HG03378 (cell line): Measurements from ENCODE around the gene FBLN1.

Experiments used
- ATAC-seq: cut with Tn5 transposase; IDR thresholded peaks from one replicate; pipeline ENCODE4 v1.9.1; 2021; ENCODE audit warnings: mild to moderate bottlenecking, moderate library complexity; ENCODE audit not compliant: unreplicated experiment

FBLN1 gene

DNA sequence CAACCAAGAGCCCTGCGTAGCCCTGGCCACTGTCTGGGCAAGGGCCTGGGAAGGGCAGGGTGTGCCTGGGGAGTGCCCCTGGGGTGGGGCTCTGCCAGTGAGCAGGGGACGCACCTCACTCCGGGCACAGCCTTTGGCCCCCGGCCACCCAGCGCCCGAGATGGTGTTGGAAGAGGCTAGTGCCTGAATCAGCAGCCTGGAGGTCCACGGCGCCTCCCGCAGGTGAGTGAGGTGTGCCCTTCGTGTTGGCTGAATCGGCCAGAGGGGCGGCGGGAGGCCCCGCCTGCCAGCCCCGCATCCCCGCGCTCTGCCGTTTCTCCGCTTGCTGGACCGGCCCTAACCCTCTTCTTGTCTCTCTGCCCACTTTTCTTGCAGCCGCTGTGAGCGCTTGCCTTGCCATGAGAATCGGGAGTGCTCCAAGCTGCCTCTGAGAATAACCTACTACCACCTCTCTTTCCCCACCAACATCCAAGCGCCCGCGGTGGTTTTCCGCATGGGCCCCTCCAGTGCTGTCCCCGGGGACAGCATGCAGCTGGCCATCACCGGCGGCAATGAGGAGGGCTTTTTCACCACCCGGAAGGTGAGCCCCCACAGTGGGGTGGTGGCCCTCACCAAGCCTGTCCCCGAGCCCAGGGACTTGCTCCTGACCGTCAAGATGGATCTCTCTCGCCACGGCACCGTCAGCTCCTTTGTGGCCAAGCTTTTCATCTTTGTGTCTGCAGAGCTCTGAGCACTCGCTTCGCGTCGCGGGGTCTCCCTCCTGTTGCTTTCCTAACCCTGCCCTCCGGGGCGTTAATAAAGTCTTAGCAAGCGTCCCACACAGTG, 60.1 kb downstream of the FBLN1 start:
- no peak for ATAC-seq

DNA sequence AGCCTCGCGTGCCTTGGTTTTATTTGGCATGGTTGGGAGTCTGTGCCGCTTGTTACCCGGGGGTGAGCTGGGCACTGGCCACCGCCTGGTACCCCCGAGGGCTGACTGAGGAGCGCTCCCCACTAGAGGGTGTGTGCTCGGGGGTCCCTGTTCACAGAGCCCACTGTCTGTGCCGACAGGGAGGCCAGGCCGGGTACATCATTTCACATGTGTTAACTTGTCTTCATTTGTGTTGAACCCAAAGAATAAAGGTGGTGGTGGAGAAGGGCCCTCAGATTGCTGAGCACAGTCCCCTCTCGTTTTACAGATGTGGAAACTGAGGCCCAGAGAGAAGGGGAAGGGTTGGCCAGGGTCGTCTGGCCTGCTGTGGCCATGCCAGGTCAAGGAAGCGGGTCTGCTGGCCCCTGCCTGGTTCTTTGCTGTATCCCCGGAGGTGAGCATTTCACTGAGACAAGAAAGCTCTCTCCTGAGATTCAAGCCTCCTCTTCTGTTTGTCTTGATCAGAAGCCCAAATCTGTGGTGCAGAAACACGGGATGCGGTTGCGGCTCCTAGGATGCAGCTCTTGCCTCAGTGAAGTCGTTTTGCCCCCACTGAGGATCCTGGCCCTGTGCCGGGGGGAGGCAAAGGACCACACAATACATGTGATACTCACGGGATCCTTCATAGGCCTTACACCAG, 60.8 kb downstream of the FBLN1 start:
- ATAC-seq, result no peak

DNA sequence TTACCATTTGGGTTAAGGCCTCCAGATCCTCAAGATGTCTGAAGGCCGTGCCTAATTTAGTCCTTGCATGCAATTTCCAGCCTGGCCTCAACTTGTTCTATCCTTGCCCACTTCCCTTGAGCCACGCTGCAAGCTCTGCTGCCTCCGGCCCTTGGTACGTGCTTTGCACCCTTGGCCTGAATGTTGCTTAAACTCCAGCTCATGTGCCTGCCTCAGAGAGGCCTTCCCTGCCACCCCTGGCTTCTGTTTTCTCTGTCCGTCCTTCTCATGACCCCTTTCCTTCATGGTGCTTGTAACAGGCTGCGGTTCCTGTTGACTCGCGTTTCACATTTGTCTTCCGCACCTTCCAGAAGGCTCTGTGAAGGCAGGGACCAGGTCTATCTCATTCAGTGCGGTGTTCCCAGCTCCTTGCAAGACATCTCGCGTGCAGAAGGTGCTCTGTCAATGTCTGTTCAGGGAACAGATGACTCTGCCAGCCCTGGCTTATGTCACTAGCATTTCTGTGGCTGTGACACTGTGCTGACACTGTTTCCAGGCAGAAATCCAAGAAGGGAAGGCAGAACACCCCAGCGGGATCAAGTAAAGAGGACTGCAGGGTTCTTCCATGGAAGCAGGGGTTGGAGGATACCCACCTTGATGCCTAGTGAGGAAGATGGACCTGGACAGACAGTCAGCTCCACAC, 61.8 kb downstream of the FBLN1 start:
- no peak for ATAC-seq

DNA sequence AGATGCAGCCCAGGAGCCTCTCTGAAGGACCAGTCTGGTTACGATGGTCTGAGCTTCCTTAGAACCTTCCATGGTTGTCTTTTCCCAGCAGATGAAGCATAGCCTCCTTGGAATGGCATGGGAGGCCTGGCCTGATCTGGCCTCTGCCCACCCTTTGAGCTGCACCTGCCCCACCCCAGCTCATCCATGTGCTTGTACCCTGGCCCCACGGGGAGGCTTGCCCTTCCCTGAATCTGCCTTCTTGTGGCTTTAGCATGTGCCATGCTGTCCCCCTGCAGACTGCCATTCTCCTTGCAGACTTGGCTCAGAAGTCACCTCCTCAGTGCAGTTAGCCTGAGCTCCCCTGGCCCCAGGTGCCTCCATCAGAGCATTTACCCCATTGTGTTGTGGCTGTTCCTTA, 62.5 kb downstream of the FBLN1 start:
- ATAC-seq, result no peak

GRCh38 chr22:45565973-45566372, 63.3 kb downstream of the FBLN1 start:
- no peak for ATAC-seq

GRCh38 chr22:45568213-45568612, 65.5 kb downstream of the FBLN1 start:
- ATAC-seq, result no peak

DNA sequence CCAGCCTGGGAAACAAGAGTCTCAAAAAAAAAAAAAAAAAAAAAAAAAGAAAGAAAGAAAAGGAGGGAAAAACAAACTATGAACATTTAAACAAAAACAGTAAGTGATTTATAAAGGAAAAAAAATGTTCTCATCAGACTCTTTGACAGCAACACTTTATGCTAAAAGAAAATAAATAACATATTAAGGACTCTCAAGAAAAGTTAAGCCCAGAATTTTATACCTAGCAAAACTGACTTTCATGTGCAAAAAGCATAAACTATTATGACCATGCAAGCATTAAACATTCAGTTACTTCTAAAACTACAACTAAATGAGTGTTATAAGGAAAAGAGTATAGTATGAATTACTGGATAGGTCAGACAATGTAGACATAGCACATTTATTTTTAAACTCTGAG, 68.4 kb downstream of the FBLN1 start:
- ATAC-seq, result no peak

GRCh38 chr22:45572444-45572843, 69.8 kb downstream of the FBLN1 start:
- no peak for ATAC-seq

- ATAC-seq, result no peak
These were observed 71.5 kb downstream of the FBLN1 start for GRCh38 chr22:45574069-45574703.

DNA sequence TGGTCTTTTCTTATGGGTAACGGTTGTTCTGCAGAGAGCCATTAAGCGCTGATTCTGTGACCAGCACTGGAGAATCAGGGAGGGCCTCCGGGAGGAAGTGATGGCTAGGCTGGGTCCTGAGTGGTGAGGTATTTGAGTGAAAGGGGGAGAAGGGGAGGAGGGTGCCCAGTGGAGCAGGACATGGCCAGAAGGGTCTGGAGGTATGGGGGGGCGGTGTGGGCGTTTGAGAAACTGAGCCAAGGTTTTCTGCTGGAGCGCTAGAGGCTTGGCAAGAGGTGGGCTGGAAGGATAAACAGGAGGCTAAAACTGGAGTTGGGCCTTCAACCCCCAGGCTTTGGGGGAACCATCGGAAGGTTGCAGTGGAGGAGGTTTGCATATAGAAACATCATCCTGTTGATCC, 72.5 kb downstream of the FBLN1 start:
- no peak for ATAC-seq

GRCh38 chr22:45575607-45576272, 73.1 kb downstream of the FBLN1 start:
- no peak for ATAC-seq

DNA sequence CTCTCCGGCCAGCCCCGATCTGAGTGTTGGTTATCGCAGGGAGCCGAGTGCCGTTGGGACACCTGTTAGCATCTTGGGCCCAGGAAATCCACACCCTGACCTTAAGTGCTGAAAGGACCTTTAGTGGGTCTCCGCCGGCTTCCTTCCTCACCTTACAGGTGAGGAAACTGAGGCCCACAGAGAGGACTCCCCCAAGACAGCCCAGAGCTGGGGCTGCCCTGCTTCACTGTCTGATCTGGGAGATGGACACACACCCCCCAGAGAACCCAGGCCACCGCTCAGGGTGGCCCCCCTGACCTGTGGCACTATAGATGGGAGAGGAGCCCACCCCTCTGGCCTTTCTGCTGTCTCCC, 73.6 kb downstream of the FBLN1 start:
- ATAC-seq, result no peak

GRCh38 chr22:45576730-45577464, 74.2 kb downstream of the FBLN1 start:
- ATAC-seq, result no peak

DNA sequence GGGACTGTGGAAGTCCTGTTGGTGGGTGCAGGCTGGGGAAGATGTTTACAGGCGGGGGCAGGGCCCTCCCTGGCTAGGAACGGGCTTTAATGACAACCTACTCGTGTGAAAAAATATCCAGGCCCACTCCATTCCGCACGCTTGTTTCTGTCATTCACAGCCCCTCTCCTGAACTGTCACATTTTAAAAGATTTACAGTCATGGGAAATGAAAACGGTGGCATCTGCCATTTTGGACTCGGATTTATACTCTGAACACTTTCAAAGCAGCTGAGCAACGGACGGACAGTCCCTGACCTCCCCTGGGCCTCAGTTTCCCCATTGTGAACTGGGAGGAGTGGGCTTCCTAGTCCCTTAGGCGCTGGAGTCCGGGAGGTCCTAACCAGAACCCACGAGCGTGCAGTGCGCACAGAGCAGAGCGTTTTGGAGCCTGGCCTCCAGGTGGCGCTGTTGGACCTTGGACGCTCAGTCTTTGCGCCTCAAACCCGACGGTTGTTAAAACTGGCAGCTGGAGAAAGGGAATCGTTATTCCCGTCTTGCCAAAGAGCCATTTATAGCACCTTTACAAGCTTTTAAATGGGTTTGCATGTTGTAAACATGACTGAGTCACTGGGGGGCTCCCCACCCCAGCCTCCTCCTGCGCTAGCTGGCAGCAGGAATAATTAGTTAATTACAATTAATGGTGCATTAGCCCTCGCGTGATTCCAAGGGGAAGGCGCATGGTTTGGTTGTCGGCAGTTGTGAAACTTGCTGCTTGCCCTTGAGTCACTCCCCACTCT, 75.3 kb downstream of the FBLN1 start:
- ATAC-seq, result no peak

GRCh38 chr22:45578524-45579147, 76.0 kb downstream of the FBLN1 start:
- no peak for ATAC-seq

GRCh38 chr22:45579306-45579705, 76.6 kb downstream of the FBLN1 start:
- no peak for ATAC-seq

GRCh38 chr22:45579806-45580725, 77.4 kb downstream of the FBLN1 start:
- no peak for ATAC-seq
